GM19193 (cell line): ENCODE results near the gene CACHD1.

Experiments used
- POLR2A ChIP-seq: IDR thresholded peaks from 4 replicates; pipeline ENCODE4 v1.6.1; 2011; ENCODE audit not compliant: insufficient read depth, insufficient read length; ENCODE audit errors: extremely low read depth

The CACHD1 gene

GRCh38 chr1:64502083-64502482 is 32.2 kb downstream of the CACHD1 start:
- no peak for TF ChIP-seq POLR2A

- TF ChIP-seq POLR2A, result no peak
These were observed 33.0 kb downstream of the CACHD1 start for GRCh38 chr1:64502931-64503330.

- TF ChIP-seq POLR2A, result no peak
These were observed 35.5 kb downstream of the CACHD1 start for GRCh38 chr1:64505232-64505943.

GRCh38 chr1:64505944-64506655 is 36.2 kb downstream of the CACHD1 start:
- TF ChIP-seq POLR2A, result no peak

GRCh38 chr1:64508629-64509028 is 38.7 kb downstream of the CACHD1 start:
- no peak for TF ChIP-seq POLR2A

- TF ChIP-seq POLR2A, result no peak
These were observed 41.1 kb downstream of the CACHD1 start for GRCh38 chr1:64511044-64511443.

- TF ChIP-seq POLR2A, result no peak
These were observed 43.6 kb downstream of the CACHD1 start for GRCh38 chr1:64513545-64513944.

- no peak for TF ChIP-seq POLR2A
These were observed 44.4 kb downstream of the CACHD1 start for GRCh38 chr1:64514197-64514765.

- TF ChIP-seq POLR2A, result no peak
These were observed 45.5 kb downstream of the CACHD1 start for GRCh38 chr1:64515427-64515826.

- no peak for TF ChIP-seq POLR2A
These were observed 46.4 kb downstream of the CACHD1 start for GRCh38 chr1:64516301-64516700.

- no peak for TF ChIP-seq POLR2A
These were observed 47.1 kb downstream of the CACHD1 start for GRCh38 chr1:64516803-64517568.

GRCh38 chr1:64517640-64518039 is 47.7 kb downstream of the CACHD1 start:
- TF ChIP-seq POLR2A, result no peak

- TF ChIP-seq POLR2A, result no peak
These were observed 49.0 kb downstream of the CACHD1 start for GRCh38 chr1:64518692-64519481.

GRCh38 chr1:64519901-64520300 is 50.0 kb downstream of the CACHD1 start:
- no peak for TF ChIP-seq POLR2A

- no peak for TF ChIP-seq POLR2A
These were observed 52.8 kb downstream of the CACHD1 start for GRCh38 chr1:64522740-64523139.
